Femur (tissue), 1 donor: Measurements from ENCODE around the gene PEAK1.
A peak's percentile ranks its signal among the peaks of the same experiment; 100 is the strongest.
"Not testable (repeated sequence)": the region's sequence is repeated elsewhere in the genome, so short reads cannot be mapped to it uniquely, and the experiment has no call there.

Source experiments
- DNase-seq: peaks from one replicate; pipeline ENCODE4 v3.0.0-alpha.2; 2017

Gene PEAK1

GRCh38 chr15:77420610-77421369 lies 886 bp upstream of the PEAK1 start, which contains the start of gene HMG20A:
TSS of gene HMG20A (plus strand) at chr15:77420888. CDS start at chr15:77458408, 37,520 bp downstream.
- peak; percentile 86 for DNase-seq

DNA sequence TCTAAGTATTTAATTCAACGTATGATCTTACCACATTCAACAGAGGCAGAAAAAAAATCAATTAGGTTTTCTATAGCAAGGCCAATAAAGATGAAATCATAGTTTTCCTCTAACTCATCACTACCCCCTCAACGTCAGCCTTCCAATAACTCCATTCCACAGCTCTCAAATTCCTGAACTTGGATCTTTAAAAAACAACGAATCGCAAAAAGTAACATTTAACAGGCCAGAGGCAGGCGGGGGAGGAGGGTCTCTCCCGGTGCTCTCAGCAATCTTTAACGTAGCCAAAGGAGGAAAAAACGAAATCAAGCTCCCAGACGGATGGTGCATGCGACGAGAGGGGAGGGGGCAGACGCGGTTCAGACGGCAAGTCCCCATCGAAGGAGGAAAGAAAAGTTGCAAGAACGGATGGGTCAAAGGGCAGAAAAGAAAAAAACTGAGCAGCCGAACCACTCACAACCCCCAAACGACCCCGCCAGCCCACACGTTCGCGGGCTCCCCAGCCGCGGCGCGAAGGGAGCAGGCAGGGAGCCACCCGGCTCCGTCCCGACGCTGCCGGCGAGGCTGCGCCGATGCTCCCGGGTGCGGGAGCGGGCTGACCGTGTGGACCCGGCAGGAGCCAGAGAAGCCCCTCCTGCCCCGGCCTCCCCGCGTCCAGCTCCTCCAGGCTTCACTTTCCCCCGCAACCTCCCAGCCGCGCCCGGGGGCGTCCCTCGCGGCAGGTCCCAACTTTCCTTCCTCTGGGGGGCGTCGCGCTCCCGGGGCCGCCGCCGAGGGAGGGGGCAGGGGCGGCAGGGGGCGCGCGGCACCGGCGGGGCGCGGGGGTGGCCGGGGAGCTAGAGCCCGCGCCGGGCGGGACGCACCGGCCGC lies 703 bp downstream of the PEAK1 start:
- DNase-seq = peak; percentile 61

- DNase-seq = no peak
These were observed 1.4 kb downstream of the PEAK1 start for GRCh38 chr15:77418391-77418965.

DNA sequence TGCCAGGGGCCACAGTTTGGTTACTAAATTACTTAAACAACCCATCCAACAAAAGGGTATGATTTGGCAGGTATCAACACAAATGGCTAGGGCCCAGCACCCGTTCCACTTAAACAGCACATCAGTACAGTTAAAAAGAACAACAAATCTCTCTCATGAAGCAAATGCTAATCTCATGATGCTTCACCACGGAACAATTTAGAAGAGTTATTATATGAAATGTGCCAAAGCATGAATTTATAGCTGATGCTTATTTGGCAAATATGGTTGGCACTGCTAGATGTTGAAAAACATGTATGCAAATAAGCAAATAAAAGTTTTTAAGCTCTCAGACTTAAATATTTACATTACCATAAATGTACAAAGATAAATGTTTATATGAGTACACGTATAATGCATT lies 2.3 kb downstream of the PEAK1 start:
- DNase-seq = no peak

DNA sequence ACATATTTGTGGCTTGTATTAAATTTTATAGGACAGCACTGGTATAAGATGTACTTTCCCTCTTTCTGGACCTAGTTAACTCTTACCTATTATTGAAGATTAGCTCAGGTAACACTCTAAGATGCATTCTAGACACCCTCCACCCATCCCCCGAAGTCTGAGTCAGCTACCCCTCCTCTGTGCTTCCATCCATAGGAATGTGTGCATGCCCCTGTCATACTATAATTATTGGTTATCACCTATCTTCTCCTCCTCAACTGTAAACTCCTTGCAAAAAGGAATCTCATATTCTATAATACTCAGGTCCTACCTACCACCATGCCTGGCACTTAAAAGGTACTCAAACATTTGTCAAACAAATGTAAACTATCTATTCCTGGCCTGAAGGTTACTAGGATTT lies 3.0 kb downstream of the PEAK1 start:
- no peak for DNase-seq

- no peak for DNase-seq
These were observed 3.8 kb downstream of the PEAK1 start for GRCh38 chr15:77416148-77416455.

DNA sequence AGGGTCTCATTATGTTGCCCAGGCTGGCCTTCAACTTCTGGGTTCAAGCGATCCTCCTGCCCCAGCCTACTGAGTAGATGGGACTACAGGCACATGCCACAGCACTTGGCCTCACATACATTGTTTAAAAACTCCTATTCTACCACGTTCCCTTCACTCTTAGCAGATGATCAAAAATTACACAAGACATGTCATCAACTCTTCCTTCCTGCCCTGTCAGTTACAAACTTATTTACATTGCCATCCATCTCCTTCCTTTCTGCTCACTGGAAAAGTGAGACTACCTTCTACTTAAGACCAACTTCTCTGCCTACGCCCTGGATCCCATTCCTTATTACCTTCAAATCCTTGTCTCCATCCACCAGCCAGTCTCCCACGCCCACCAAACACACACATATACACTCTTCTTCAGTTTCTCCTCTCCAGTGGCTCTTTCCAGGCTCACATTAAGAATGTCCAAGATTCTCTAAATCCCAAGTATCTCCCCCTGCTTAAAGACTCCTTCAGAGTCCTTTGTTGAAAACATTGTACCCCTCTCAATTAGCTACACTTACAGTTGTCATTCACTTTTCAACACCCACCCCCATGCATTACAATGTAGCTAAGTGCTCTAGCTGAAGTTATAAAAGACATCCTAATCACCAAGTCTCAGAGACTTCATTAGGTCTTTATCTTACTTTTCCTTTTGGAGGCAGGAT lies 4.3 kb downstream of the PEAK1 start:
- DNase-seq = no peak

DNA sequence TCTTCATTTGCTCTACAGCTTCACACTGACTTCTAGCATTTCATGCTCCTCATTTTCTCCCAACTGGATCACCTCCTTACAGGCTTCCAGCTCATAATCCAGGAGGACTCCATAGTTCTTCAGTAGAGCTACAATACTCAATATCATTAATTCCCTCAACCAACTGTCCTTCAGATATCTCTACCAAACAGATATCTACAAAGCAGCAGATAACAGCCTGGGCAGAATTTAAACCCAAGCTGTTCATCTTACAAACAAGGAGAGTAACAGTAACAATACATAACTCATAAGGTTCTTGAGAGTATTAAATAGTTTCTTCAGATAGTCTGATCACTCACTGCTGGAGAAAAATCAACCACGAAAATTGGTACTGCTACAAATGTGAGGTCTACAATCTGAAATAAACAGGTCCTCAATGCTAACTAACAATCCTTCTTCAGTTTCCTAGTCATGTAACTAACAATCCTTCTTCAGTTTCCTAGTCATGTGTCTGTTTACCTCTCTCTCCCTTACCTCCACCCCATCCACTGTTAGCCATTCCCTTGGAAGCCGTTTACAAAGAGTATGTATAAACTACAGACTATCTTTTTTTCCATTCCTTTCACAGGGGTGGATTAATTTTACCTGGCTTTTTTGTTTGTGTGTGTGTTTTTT lies 5.0 kb downstream of the PEAK1 start:
- no peak for DNase-seq

DNA sequence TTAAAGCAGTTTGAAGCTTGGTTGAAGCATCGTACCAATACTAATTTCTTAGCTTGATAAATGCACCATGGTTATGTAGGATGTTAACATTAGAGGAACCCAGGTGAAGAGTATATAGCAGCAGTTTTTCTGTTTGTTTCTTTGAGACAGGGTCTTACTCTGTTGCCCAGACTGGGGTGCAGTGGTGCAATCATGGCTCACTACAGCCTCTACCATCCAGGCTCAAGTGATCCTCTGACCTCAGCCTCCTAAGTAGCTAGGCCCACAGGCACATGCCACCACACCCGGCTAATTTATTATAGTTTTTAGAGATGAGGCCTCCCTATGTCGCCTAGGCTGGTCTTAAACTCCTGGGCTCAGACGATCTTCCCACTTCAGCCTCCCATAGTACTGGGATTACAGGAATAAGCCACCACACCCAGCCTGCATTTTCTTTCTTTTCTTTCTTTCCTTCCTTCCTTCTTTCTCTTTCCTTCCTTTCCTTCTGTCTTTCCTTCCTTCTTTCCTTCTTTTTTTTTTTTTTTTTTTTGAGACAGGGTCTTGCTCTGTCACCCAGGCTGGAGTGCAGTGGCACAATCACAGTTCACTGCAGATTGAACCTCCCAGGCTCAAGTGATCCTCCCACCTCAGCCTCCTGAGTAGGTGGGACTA lies 6.1 kb downstream of the PEAK1 start:
- no peak for DNase-seq

- no peak for DNase-seq
These were observed 6.8 kb downstream of the PEAK1 start for GRCh38 chr15:77412972-77413698.

DNA sequence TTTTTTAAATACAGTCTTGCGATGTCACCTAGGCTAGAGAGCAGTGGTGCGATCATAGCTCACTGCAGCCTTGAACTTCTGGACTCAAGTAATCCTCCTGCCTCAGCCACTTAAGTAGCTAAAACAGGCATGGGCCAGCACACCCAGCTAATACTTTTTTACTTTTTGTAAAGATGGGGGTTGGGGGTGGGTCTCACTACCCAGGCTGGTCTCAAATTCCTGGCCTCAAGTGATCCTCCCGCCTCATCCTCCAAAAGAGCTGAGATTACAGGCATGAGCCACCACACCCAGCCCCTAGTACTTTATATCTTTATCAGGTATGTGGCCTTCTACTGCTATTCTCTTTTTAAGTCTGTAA lies 8.3 kb downstream of the PEAK1 start:
- DNase-seq = no peak

DNA sequence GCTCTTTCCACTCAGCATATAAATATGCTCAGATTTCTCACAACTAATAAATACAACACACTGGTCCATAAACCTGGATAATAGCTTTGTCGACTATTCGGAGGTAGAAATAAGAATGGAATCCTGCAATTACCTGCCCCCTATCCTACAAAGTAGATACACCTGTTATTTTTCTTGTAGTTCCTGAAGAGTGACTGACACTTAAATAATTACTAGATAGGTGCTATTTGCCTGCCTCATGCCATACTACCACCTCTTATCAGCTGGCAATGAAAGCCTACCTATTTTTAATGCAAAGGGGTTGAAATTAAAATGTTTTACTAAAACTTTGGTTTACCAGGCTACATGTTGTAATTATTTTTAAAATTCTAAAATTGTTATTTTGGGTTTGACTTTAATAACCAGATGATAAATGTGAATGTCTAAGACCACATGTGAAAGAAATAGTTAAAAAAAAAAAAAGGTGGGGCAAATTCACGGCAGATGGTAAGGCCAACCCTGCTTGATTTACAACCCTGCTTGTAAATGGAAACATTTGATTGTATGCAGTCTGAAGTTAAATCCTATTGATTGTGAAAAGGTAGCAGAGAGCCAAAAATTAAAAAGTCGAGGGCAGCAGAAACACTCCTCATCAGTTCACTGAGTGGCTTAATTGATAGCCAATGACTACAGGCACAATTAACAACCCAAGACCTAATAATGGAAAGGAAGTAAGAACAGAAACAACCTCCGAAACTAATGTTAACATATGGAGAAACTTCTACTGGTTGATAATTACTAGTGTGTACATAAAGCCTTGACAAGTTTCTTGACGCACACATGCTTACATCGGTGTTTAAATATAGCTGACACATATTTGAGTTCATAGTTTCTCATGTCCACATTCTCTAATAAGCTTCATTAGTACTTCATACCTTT lies 8.9 kb downstream of the PEAK1 start:
- no peak for DNase-seq

- not testable (repeated sequence) for DNase-seq
These were observed 9.8 kb downstream of the PEAK1 start for GRCh38 chr15:77410157-77410500.

DNA sequence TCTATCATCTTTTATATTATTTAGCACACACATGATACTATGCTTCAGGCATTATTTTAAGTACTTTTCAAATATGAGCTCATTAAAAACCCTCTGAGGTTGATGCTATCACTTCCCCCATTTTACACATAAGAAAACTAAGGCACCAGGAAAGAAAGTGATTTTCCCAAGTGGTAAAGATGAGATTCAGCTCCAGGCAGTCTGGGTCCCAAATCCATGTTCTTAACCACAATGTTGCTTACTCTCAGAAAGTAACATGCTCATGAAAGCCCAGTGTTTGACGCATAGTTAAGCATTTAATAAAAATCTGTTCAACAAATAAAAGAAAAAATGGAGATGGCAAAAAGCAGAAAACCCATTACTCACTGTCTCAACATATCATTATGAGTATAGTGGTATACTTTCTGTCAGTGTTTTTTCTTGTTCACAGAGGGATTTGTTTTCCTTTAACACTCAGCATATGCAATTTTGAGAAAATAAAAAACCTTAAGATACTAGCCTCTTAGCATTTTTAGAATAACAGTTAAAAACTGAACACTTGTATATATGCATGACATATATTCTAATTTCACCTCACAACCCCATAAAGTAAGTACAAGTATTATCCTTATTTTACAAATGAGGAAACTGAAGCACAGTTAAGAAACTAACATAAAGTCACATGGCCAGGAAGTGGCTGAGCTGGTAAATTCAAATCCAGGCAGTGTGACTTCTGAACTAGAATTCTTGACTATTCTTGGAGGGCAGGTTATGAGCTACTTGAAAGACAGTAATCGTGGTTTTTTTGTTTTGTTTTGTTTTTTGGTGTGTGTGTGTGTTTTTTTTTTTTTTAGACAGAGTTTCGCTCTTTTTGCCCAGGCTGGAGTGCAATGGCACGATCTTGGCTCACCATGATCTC lies 10.4 kb downstream of the PEAK1 start:
- DNase-seq = no peak

GRCh38 chr15:77406846-77407245 lies 13.1 kb downstream of the PEAK1 start:
- DNase-seq = no peak

DNA sequence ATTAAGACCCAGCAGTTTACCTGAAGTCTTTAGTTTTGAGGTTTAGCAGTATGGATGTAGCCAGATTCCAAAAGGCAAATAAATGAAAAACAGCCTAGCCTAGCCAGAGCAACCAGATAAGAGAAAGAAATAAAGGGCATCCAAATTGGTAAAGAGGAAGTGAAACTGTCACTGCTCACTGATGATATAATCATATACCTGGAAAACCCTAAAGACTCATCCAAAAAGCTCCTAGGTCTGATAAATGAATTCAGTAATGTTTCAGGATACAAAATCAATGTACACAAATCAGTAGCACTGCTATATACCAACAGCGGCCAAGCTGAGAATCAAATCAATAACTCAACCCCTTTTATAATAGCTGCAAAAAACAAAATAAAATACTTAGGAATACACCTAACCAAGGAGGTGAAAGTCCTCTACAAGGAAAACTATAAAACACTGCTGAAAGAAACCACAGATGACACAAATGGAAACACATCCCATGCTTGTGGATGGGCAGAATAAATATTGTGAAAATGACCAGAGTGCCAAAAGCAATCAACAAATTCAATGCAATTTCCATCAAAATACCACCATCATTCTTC lies 13.6 kb downstream of the PEAK1 start:
- not testable (repeated sequence) for DNase-seq

GRCh38 chr15:77402740-77403379 lies 17.0 kb downstream of the PEAK1 start:
- DNase-seq = no peak

GRCh38 chr15:77400258-77400657 lies 19.6 kb downstream of the PEAK1 start:
- DNase-seq = no peak
